HL-60 (cell line): ENCODE measurements around the gene SORL1.

Experiments
- POLR2AphosphoS5 ChIP-seq: IDR thresholded peaks from 2 replicates; pipeline ENCODE4 v1.6.1; 2012; ENCODE audit warnings: low read depth
- TF ChIP-seq, protein P1 (sequence below): IDR thresholded peaks from one replicate; pipeline ENCODE4 v1.5.1; 2011; ENCODE audit warnings: low read length, control low read depth, inconsistent platforms; ENCODE audit not compliant: insufficient read depth

DNA sequence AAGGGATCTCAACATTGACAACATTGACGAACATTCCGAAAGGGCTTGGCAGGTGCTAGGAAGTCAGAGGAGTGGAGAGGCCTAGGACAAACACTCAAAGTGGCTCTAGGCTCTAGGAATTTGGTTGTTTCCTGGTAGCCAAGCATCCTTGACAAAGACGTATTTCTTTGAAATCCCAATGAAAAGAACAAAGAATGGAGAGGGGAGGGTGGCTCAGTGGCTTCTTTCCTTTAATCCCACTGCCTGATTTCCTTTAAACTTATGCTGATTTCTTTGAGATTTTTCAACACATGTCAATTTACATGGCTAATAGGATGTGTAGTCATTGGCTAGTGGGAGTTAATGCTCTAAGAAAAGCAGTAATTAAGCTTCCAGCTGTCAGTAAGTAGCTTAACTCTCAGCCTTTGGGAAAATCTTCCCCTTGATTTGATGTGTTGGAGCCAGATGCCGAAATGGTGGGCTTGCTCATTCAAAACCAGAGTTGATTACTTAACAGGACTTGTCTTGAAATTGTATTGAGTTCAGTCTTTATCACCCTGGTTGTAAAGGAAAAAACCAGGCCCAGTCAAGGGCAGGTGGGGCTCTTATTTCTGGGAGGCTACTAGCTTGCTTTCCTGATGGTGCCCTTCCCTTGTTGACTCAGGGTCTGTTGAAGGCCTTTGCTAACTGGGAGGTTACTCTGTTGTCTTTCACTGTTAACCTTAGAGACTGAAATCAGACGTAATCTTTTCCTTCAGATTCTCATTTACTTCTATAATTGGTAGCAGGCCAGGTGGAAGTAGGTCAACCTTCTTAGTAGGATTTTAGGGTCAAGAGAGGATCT is 45.3 kb downstream of the SORL1 start:
- TF ChIP-seq, protein P1, sequence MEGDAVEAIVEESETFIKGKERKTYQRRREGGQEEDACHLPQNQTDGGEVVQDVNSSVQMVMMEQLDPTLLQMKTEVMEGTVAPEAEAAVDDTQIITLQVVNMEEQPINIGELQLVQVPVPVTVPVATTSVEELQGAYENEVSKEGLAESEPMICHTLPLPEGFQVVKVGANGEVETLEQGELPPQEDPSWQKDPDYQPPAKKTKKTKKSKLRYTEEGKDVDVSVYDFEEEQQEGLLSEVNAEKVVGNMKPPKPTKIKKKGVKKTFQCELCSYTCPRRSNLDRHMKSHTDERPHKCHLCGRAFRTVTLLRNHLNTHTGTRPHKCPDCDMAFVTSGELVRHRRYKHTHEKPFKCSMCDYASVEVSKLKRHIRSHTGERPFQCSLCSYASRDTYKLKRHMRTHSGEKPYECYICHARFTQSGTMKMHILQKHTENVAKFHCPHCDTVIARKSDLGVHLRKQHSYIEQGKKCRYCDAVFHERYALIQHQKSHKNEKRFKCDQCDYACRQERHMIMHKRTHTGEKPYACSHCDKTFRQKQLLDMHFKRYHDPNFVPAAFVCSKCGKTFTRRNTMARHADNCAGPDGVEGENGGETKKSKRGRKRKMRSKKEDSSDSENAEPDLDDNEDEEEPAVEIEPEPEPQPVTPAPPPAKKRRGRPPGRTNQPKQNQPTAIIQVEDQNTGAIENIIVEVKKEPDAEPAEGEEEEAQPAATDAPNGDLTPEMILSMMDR, result no peak
- TF ChIP-seq POLR2AphosphoS5, result no peak
